ENCODE data around the gene AMBRA1.

Gene AMBRA1

GRCh38 chr11:46577058-46577457 lies 16.8 kb downstream of the AMBRA1 start:
- FAIRE-seq (no peak), DNase-seq (ENCODE audit: insufficient read length, low spot score) (no peak)
- no peak for TF ChIP-seq POLR2A (IDR thresholded peaks at IDR 0.05; ENCODE audit: low read depth, low read length)

- no peak for TF ChIP-seq POLR2A (IDR thresholded peaks at IDR 0.05; ENCODE audit: low read depth, low read length)
- FAIRE-seq (no peak), DNase-seq (ENCODE audit: insufficient read length, low spot score) (no peak)
These were observed 19.2 kb downstream of the AMBRA1 start for GRCh38 chr11:46574656-46575055.

DNA sequence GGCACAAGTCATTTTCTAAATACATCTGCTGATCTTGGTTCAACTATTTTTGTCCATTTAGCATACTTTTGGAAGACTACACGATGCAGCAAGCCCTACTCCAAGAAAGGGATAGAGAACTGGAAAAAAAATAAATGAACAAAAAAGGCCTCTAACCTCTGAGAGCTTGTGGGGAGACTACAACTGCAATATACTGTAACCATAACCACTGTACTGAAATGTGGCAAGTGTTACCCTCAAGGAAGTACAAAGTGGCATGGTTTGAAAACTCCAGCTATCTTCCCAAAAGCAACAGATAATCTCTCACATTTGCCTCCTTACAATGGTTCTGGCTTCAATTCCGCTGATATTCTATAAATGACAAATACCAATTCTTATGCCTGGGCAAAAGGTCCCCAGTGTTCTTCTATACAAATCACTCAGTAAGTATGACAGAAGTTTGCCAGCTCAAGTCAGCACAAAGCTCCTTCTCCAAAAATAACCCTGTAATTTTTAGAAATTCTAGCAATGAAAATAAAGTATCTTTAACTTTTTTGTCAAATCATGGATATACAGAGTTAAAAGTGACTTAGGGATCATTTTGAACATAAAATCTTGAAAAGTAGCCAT lies 22.9 kb downstream of the AMBRA1 start:
- FAIRE-seq (no peak), DNase-seq (ENCODE audit: insufficient read length, low spot score) (no peak)
- no peak for TF ChIP-seq POLR2A (IDR thresholded peaks at IDR 0.05; ENCODE audit: low read depth, low read length)

- no peak for TF ChIP-seq POLR2A (IDR thresholded peaks at IDR 0.05; ENCODE audit: low read depth, low read length)
- DNase-seq (ENCODE audit: insufficient read length, low spot score) (no peak), FAIRE-seq (no peak)
These were observed 28.5 kb downstream of the AMBRA1 start for GRCh38 chr11:46565232-46565840.

DNA sequence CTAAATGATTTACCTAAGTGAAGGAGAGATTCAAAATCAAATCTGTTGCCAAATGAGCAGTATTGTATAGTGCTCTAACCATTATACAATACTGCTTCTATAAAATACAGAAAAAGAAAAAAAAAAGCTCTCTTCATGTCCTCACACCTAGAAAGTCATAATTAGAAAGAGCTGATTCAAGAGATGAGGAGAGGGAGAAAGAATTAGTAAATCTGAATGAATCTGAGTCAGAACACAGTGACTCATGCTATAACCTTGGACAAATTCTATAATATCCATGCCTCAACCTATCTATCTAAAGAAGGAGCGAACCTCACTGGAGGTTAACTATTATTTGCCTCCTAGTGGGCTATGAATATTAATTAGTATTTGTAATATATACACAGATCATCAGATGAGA lies 29.4 kb downstream of the AMBRA1 start:
- DNase-seq (ENCODE audit: insufficient read length, low spot score), result peak; percentile 30
- TF ChIP-seq POLR2A (IDR thresholded peaks at IDR 0.05; ENCODE audit: low read depth, low read length), result no peak
- peak; percentile 75 for FAIRE-seq

GRCh38 chr11:46562527-46562926 lies 31.3 kb downstream of the AMBRA1 start:
- FAIRE-seq, result no peak
- DNase-seq (ENCODE audit: insufficient read length, low spot score), result no peak
- TF ChIP-seq POLR2A (IDR thresholded peaks at IDR 0.05; ENCODE audit: low read depth, low read length), result no peak

DNA sequence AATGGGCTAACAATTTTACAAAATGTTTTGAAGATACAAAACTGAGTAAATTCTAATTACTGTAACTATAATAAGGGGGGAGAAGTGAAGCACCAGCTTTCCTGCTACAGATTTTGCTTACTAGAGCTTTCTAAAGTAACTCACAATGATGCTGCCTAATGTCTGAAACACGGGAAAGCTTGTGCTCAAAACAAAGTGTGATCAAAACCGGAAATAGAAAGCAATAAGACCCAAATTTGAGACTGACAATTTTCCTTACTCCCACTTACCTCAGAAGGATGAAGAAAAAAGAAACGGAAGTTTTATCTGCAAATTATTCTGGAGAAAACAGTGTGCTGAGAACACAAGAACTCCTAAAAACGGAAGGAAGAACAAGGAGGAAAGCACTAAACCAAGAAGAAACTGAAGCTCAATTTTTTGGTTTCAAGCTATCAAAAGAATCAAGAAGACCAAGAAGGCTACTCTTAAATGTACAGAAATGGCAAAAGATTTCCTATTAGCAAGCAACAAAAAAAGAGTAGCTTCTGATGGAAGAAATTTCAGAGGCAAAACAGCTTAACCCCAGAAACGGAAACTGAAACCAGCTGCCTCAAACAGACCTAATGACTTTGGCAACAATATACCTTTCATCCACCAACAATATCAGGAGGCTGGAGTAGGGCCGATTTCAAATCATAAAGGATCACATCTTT lies 33.4 kb downstream of the AMBRA1 start:
- peak; percentile 83 for FAIRE-seq
- DNase-seq (ENCODE audit: insufficient read length, low spot score), result no peak

GRCh38 chr11:46559815-46560214 lies 34.0 kb downstream of the AMBRA1 start:
- no peak for DNase-seq (ENCODE audit: insufficient read length, low spot score)
- TF ChIP-seq POLR2A (IDR thresholded peaks at IDR 0.05; ENCODE audit: low read depth, low read length), result no peak
- no peak for FAIRE-seq

More for the DNA sequence above, 33.4 kb downstream of the AMBRA1 start:
- TF ChIP-seq POLR2A (IDR thresholded peaks at IDR 0.05; ENCODE audit: low read depth, low read length), result no peak

DNA sequence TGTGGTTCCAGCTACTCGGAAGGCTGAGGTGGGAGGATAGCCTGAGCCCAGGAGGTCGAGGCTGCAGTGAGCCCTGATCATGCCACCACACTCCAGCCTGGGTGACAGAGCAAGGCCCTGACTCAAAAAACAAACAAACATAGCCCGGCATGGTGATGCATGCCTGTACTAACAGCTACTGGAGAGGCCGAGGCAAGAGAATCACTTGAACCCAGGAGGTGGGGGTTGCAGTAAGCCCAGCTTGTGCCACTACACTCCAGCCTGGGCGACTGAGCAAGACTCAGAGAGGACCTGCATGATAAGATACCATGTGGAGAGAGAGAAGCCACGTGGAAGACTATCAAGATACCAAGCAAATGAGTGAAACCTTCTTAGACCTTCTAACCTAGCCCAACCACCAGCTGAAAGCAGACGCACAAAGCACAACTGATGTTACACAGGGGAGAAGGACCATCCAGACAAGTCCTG lies 36.1 kb downstream of the AMBRA1 start:
- TF ChIP-seq POLR2A (IDR thresholded peaks at IDR 0.05; ENCODE audit: low read depth, low read length), result no peak
- DNase-seq (ENCODE audit: insufficient read length, low spot score), result no peak
- peak; percentile 99 for FAIRE-seq

DNA sequence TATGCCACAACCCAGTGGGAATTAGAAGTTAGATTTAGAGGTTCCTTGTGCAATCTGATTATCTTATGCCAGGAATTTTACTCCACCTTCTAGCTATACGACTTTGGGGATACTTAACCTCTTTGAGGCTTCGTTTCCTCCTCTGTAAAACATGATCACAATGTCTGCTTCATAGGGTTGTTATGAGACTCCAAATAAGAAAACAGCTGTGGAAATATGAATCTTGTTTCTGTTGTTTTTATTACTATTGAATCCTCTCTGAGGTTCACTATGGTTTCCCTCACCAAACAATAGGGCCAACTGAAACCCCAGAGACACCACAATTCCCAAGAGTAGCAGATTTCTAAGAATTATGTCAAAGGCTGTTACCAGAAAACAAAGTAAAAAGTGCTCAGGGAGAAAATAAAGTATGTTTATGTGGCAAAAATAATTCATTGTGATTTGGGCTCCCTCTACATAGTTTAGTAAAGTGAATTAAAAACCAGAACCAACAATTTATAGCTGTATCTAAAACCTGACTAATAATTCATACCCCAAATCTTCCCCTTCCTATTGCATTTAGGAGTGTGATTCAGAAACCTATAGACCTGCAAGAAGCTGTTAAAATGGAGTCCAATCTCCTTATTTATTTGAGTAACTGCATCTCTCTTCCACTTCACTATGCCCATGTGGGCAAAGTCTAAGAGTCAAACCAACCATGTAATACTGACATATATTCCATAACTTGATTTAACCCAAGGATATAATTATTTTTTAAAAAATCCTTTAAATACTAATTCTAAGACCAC lies 38.4 kb downstream of the AMBRA1 start:
- no peak for DNase-seq (ENCODE audit: insufficient read length, low spot score)
- no peak for TF ChIP-seq POLR2A (IDR thresholded peaks at IDR 0.05; ENCODE audit: low read depth, low read length)
- FAIRE-seq, result no peak

DNA sequence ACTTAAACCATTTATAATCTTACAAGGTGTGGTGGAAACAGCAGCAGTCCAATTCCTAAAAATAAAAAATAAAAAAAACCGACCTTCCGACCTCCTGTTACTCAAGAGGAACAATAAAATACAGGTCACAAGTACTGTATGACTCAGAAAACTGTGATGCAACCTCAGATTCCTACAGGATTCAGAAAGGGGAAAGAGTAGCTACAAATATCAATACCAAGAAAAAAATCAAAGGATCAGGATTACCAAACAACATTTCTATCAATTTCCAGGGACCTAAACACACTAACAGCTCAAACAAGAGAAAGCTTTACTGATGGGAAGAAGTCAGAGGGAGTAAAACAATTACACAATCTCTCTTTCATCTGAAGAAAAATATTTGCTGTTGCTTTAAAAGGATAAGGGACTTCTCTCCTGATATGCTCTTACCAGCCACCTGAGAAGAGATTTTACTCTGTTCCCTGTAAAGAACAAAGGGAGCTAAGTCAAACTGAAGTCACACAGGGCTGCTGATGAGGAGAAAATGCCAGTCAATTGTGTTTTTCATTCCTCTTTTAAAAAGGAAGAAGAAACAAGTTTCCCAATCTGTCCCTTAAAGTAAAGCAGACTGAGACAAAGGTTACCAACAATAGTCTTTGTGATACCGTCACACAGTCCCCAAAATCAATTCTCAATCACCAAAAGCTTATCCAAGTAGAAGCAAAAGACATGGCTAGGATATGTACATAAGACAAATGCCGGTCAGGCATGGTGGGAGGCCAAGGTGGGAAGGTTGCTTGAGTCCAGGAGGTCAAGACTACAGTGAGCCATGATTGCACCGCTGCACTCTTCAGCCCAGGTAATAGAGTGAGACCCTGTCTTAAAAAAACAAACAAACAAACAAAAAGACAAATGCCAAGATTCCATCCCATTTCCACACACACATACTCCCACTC lies 39.3 kb downstream of the AMBRA1 start:
- FAIRE-seq (peak; percentile 62), DNase-seq (ENCODE audit: insufficient read length, low spot score) (no peak)
- no peak for TF ChIP-seq POLR2A (IDR thresholded peaks at IDR 0.05; ENCODE audit: low read depth, low read length)

DNA sequence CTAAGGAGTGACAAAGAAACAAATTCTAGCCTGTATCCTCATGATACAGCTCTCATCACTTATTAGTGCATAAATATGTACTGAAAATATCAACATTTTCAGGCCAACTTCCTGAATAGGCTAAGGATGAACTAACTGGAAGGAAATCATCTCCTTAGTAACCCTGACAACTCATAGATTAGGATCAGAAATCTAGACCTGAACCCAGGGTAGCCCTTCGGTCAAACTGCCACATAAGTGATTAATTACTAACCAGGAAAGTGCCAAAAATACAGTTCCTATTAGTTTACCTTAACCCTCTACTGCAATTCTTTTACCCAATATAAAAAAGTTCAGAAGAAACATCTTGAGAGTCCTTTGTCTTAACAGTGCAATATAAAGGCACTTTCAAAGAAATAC lies 40.0 kb downstream of the AMBRA1 start:
- TF ChIP-seq POLR2A (IDR thresholded peaks at IDR 0.05; ENCODE audit: low read depth, low read length), result no peak
- peak; percentile 94 for FAIRE-seq
- no peak for DNase-seq (ENCODE audit: insufficient read length, low spot score)

- TF ChIP-seq POLR2A (IDR thresholded peaks at IDR 0.05; ENCODE audit: low read depth, low read length), result no peak
- DNase-seq (ENCODE audit: insufficient read length, low spot score) (no peak), FAIRE-seq (no peak)
These were observed 42.6 kb downstream of the AMBRA1 start for GRCh38 chr11:46551261-46551660.

Measured in H54 (cell line).